Kasumi-1 (cell line): ENCODE data around the gene PLEKHM3.
"Not testable (repeated sequence)": the region's sequence is repeated elsewhere in the genome, so short reads cannot be mapped to it uniquely, and the experiment has no call there.

Experiments used
- DNase-seq, 2 experiments: peaks; one replicate each; lab custom pipeline; 2025; lab: John Stamatoyannopoulos, UW

PLEKHM3 gene

GRCh38 chr2:207921606-207922005 is 103.7 kb downstream of the PLEKHM3 start:
- DNase-seq: no peak

DNA sequence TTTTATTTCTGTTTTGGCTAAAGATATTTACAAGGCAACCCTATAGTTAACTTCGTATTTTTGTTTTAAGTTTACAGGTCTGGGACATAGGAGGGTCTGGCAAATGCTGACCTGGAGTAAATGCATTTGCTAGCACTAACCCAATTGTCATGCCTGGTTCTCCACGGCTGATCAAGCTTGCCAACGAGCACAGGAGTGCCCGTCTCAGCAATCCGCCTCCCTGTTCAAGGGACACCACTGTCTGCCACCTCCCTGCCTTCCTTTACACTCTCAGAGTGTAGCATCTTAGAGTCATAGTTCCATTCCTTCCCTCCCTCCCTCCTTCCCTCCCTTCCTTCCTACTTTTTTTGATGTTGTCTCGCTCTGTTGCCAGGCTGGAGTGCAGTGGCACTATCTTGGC is 104.6 kb downstream of the PLEKHM3 start:
- no peak for DNase-seq

DNA sequence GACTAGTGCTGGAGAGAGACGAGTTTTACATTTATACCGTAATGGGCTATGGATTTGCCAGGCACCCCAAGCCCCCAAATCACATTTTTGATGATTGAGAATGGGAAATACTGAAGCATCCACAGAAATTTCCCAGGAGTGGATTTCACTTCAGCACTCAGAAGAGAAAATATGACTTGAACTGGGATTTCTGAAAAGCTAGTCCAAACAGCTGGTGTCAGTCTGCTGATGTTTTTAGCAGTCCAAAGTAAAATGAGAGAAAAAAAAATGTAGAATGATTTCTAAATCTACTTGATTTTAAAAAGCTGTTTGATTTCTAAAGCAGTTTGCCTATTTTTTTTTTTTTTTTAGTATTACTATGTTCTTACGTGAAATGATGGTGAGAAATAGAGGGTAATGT is 105.0 kb downstream of the PLEKHM3 start:
- DNase-seq: no peak

- DNase-seq: no peak
Observed at GRCh38 chr2:207919164-207919919, 106.0 kb downstream of the PLEKHM3 start.

- DNase-seq: no peak
Observed at GRCh38 chr2:207914716-207915115, 110.6 kb downstream of the PLEKHM3 start.

DNA sequence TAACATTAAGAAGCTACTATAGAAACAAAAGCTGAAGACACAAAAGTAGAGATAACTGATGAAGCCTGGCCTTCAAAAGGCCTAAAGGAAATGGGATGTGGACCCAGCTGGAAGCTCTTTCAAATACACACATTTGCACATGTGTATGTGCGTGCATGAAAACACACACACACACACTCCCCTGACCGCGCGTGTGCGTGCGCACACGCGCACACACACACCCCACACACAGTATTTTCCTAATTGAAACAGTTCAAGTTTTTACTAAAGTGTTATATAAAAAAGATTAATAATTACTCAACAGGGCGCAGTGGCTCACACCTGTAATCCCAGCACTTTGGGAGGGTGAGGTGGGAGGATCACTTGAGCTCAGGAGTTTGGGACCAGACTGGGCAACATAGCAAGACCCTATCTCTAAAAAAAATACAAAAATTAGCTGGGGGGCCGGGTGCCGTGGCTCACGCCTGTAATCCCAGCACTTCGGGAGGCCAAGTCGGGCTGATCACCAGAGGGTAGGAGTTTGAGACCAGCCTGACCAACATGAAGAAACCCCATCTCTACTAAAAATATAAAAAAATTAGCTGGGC is 111.5 kb downstream of the PLEKHM3 start:
- no peak for DNase-seq

DNA sequence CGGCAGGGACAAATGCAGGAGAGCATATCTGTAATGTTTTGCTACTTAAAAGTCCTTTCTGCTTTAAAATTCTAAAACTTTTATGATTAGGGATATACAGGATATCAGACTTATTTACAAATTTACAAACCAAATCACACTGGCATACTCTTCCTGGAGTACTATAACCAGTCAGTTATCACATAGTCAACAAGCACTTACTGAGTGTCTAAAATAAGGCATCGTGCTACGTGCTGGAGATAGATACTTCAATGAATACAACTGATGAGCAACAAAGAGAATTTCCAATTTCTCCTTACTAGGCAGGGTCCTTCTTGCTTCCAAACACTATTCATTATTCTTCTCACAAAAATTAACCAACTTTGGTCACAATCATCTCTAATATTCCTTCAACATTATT is 113.5 kb downstream of the PLEKHM3 start:
- DNase-seq: no peak

- no peak for DNase-seq
Observed at GRCh38 chr2:207911215-207911614, 114.1 kb downstream of the PLEKHM3 start.

GRCh38 chr2:207906495-207906894 is 118.8 kb downstream of the PLEKHM3 start:
- not testable (repeated sequence) for DNase-seq

DNA sequence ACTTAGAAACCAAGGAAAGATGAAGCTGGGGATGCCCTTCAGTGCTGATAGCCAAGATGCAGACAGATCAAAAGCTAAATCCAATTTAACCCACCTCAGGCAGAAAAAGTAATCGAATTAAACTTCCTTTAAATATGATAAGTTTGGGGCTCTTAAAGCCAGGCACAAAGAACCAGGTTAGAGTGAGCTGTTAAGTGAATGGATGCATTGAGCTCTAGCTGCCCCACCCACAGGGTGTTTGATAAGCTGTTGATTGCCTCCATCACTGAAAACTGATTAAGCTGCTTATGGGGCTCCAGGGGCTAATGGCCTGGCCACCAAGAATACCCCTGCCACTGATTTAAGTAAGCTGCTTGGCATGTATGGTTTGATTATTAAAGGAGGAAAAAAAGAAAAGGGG is 119.8 kb downstream of the PLEKHM3 start:
- no peak for DNase-seq

GRCh38 chr2:207903236-207903635 is 122.1 kb downstream of the PLEKHM3 start:
- no peak for DNase-seq

DNA sequence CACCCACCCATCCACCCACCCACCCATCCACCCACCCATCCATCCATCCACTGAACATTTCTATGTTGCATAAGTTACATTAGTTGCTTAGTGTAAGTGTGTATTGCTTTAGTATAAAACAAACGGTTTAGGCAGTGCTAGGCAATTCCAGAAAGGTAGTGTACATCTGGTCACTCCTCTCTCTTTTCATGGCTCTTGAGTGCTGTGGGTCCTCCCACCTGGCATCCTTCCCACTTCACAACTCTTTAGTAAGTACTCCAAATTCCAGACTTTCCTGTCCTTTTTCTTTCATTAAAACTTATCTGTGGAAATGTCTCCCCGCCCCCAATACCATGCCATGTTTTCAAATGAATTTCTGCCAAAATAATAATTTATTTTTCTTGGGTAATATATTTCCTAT is 122.5 kb downstream of the PLEKHM3 start:
- DNase-seq: no peak

DNA sequence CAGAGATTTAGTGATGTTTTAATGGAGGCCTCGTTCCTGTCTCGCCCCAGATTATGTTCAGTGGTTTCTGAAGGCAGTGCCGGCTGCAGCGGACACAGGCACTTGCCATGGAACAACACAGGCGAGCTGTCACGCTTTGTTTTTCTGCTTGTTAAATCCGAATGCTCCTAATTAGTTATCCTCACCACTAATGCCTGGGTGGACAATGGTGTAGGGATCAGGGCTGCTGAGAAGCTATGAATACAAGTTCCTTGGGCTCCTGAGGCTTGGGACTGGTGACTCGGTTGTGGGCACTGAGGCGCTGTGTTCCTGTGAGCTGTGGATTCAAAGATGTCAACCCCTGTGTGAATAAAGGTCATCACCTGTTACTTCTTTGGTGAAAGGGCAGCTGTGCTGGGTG is 123.5 kb downstream of the PLEKHM3 start:
- DNase-seq: no peak

GRCh38 chr2:207901401-207901800 is 123.9 kb downstream of the PLEKHM3 start:
- no peak for DNase-seq

- no peak for DNase-seq
Observed at GRCh38 chr2:207898354-207898695, 127.0 kb downstream of the PLEKHM3 start.

DNA sequence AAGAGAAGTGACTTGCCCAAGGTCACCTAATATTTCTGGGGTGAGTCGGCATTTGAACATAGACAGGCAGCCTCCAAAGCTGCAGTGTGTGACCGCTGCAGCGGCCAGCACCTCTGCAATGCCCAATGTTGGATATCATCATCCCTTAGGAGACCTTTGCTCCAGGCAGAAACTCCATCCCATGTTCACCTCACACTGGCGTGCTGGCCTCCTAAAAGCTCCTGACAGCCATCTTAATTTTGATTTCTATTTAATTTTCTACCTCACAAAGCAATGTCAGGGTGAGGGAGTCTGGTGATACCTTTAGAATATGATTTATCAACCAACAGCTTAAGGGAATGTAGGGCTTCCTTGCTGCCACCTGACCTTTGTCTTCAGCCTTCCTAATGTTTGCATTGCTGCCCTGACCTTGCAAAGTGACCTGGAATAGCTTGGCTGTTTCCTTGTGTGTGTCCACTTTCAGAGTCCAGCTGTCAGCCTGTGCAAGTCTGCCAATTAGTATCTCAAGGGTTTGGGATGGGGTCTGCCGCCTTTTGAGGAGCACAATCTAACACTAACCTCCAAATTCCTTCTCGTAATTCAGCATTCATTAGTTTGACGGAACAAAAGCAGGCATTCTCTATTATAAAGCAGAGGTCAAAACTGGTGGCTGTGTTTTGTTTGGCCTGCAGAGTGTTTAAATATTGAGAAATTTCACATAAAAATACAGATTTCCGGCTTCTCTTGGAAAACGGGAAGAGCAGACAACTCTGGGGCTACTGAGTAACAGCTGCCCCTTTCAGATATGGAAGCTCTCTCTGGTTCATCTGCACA is 127.6 kb downstream of the PLEKHM3 start:
- no peak for DNase-seq

DNA sequence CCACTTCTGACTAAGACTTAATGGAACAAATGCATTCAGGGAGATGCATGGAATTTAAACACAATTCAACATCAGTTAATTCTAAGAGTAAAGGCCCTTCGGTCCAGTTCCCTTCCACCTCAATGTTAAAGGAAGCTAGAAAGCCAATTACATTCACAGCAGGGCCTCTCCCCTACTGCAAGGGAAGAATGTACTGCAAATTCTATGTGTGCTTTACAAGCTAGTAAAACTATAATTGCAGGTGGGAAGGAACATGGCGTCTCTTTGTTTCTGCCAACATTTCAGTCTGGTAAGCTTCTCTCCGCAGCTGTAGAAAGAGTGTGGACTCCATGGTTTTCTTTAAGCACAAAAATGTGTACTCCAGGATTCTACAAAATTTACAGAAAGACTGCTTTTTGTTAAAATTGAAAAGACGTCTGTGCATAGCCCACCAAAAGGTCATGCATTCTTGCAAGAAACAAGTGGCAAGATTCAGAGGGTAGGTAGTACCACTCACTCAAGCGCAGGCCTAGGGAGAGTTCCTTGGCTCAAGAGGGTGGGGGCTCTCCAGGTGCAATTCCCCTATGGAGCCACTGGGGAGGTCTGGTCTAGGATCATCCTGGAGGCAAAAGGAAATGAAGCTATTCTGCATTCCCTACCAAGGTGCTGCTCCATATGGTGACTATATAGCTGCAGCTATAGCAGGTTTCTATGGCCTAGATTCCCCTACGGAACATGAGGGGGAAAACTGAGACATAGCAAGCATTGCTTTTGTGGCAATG is 128.6 kb downstream of the PLEKHM3 start:
- no peak for DNase-seq

DNA sequence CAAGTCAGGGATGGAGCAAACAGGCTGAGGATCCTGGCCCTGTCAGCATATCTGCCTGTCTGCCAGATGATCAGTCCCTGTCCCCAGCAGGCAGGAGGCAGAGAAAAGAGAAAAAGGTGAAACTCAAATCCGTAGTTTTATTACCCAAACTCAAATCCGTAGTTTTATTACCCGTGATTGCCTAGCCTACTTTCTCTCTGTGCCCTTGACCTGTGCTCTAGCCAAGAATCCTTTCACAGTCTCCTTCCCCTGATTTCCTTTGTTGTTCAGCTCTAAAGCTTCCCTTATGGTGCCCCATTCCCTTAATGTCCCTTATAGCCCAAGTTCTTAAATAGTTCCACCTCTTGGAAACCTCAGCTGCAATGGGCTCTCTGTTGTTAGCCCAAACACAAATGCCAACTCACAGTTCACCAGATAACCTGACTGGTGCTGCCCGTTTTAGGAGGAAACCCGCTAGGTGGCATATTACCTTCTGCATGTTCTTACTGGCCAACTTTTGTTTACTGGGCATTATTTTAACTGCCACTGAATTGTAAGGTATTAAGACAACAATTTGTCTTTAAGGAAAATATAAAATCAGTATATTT is 130.0 kb downstream of the PLEKHM3 start:
- DNase-seq: no peak

DNA sequence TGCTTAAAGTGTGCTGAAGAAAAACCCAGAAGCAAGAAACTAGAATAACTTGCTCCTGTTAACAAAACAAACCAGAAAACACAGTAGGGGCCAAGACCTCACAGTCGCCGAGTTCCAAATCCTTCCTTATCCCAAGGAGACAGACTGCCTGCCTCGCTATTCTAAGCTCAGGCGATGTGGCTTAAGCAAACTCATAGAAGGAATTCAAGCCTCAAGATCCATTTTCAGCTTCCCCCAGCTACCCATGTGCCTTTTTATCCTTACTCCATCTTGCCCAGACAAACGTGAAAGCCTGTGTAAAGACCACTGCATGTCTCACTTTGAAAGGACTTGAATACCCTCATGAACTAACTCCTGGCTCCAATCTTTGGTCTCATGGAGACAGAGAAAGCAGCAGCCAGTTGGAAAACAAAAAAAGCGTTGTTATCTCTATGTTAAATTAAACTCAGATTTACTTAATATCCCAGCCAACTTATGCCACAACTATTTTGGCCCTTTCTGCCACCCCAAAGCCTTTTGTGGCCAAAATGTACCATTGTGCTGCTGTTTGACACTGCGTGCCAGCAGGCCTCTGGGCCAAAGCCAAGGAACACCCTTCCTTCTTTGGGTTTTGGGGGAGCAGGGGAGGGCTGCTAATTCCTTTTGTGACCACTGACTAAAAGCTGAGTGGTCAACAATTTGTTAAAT is 132.5 kb downstream of the PLEKHM3 start:
- no peak for DNase-seq

DNA sequence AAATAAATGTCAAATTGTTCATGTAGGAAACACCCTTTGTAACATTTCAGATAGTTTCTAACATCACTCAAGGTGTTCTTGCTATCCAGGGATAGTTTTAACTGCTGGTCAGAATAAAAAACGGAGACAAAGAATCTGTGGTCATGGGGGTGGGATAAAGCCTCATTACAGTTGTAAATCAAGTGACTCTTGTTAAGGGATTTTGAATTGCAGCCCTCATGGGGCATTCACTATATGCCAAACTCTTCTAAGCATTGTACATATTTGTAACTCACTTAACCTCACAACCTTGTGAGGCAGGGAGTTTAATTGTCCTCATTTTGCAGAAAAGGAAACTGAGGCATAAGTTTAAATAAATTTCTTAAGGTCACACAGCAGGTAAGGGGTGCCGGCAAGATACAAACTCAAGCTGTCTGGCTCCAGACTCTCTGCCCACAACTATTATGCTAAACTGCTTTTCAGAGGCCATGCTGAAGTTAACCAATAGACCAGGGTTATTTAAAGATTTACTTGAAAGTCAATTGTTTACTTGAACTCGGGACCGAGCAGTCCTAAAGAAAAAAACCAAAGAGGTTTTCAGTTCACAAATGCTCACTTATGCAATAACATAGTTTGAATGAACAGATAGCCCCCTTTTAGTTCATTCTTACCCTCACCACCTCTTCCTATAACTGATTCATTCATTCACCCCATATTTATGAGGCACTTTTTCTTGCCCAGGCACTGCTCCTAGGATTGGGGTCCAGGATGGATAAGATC is 134.1 kb downstream of the PLEKHM3 start:
- DNase-seq: no peak

DNA sequence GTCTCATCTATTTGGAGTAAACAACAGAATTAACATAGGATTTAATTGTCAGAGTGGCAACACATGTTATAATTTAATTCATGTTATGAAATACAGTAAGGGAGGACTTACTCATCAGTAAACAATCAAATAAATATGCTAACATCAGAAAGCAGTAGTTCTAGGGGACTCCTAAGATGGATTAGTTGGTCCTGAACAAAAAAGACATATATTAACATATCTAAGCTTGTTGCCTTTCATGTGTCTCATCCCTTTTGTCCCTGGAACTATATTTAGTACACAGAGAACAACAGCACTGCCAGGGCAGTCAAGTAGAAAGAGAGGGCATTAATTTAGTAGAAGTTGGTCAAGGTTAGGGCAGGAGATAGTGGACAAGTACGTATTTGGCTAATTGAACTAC is 137.8 kb downstream of the PLEKHM3 start:
- no peak for DNase-seq
